Measurements from ENCODE around the gene RANBP10. TPM values are rescaled to one million over a fixed set of nuclear protein-coding genes. Genes with fewer than 3 reads are reported as not detected.
"Not testable (repeated sequence)": the region's sequence is repeated elsewhere in the genome, so short reads cannot be mapped to it uniquely, and the experiment has no call there.

The RANBP10 gene
- total RNA-seq, 4 donors from 2014 or later, result 6.4 to 12.9 (median 10.8) TPM

GRCh38 chr16:67760206-67760955 is 46.0 kb downstream of the RANBP10 start:
- intact Hi-C loops (cut with DNase I), result no loop called here
- peak overlapping the region in 3 of 4 donors; percentile 26 to 71 (median 63) for H3K27ac ChIP-seq
- TF ChIP-seq CTCF (IDR thresholded peaks at IDR 0.05) (no peak), POLR2A (IDR thresholded peaks at IDR 0.05) (no peak)
- WGBS, 2 donors, result 58 to 62% methylated on average over 8 of the region's 8 CpGs
- no peak for DNase-seq
- peaks cover 7 to 62% (median 13%) of the 10 kb centered on the region in 3 donors for H3K36me3 ChIP-seq
- H3K9me3 ChIP-seq, result no peaks in the 10 kb centered on the region
- H3K4me1 ChIP-seq, result peaks cover 0 to 18% (median 5%) of the 10 kb centered on the region in 3 donors
- no peak overlapping the region for H3K4me3 ChIP-seq
- no peaks in the 10 kb centered on the region for H3K27me3 ChIP-seq

- no peak overlapping the region for H3K27ac ChIP-seq
- 75 to 80% methylated on average over 2 to 4 of the region's 7 CpGs for whole genome bisulfite sequencing, 2 donors
- H3K4me3 ChIP-seq, result no peak overlapping the region
- no peaks in the 10 kb centered on the region for H3K27me3 ChIP-seq
- no peak for TF ChIP-seq POLR2A (IDR thresholded peaks at IDR 0.05)
- TF ChIP-seq CTCF (IDR thresholded peaks at IDR 0.05), result no peak
- H3K9me3 ChIP-seq, result no peaks in the 10 kb centered on the region
- H3K36me3 ChIP-seq, result peaks cover 7 to 66% (median 10%) of the 10 kb centered on the region in 3 donors
- intact Hi-C loops (cut with DNase I), result no loop called here
- peaks cover 0 to 18% (median 5%) of the 10 kb centered on the region in 3 donors for H3K4me1 ChIP-seq
- no peak for DNase-seq
These were observed 47.4 kb downstream of the RANBP10 start for GRCh38 chr16:67758966-67759365.

- no peak for DNase-seq
- intact Hi-C loops (cut with DNase I), result no loop called here
- Histone ChIP-seq H3K4me3 (no peak overlapping the region), H3K9me3 (no peaks in the 10 kb centered on the region), H3K4me1 (peaks cover 0 to 18% (median 5%) of the 10 kb centered on the region in 3 donors), H3K36me3 (peaks cover 7 to 65% (median 9%) of the 10 kb centered on the region in 3 donors), H3K27me3 (no peaks in the 10 kb centered on the region), H3K27ac (no peak overlapping the region)
- TF ChIP-seq CTCF (IDR thresholded peaks at IDR 0.05), result no peak
- TF ChIP-seq POLR2A (IDR thresholded peaks at IDR 0.05), result no peak
- WGBS, 2 donors, result 43 to 67% methylated on average over 1 to 2 of the region's 3 CpGs
These were observed 48.4 kb downstream of the RANBP10 start for GRCh38 chr16:67758006-67758405.

GRCh38 chr16:67752641-67753040 is 53.7 kb downstream of the RANBP10 start:
- 71 to 80% methylated on average over 2 of the region's 2 CpGs for WGBS, 2 donors
- no peak for DNase-seq
- peaks cover 0 to 13% (median 9%) of the 10 kb centered on the region in 3 donors for H3K4me1 ChIP-seq

GRCh38 chr16:67751331-67751730 is 55.0 kb downstream of the RANBP10 start:
- H3K4me3 ChIP-seq; H3K9me3 ChIP-seq; DNase-seq; intact Hi-C loops (cut with DNase I); H3K27me3 ChIP-seq; H3K27ac ChIP-seq: not testable (repeated sequence)
- Histone ChIP-seq H3K36me3 (peaks cover 0 to 28% (median 0%) of the 10 kb centered on the region in 3 donors), H3K4me1 (peaks cover 0 to 13% (median 9%) of the 10 kb centered on the region in 3 donors)
- 74 to 90% methylated on average over 3 of the region's 3 CpGs for WGBS, 2 donors

More at GRCh38 chr16:67752641-67753040, 53.7 kb downstream of the RANBP10 start:
- H3K27ac ChIP-seq, result no peak overlapping the region
- TF ChIP-seq POLR2A (IDR thresholded peaks at IDR 0.05) (no peak), CTCF (IDR thresholded peaks at IDR 0.05) (no peak)
- H3K4me3 ChIP-seq, result no peak overlapping the region
- H3K27me3 ChIP-seq, result no peaks in the 10 kb centered on the region
- peaks cover 0 to 38% (median 0%) of the 10 kb centered on the region in 3 donors for H3K36me3 ChIP-seq
- no peaks in the 10 kb centered on the region for H3K9me3 ChIP-seq
- intact Hi-C loops (cut with DNase I), result no loop called here

Measured in esophagus squamous epithelium (tissue), 5 donors.